ENCODE data around the gene SLC22A23. TPM values are rescaled to one million over a fixed set of nuclear protein-coding genes. Genes with fewer than 3 reads are reported as not detected.
A peak's percentile ranks its signal among the peaks of the same experiment; 100 is the strongest.
"Not testable (repeated sequence)": the region's sequence is repeated elsewhere in the genome, so short reads cannot be mapped to it uniquely, and the experiment has no call there.

SLC22A23 gene
- total and polyA plus RNA-seq, 2 experiments from 2014 or later = 6.1 to 38.3 TPM

DNA sequence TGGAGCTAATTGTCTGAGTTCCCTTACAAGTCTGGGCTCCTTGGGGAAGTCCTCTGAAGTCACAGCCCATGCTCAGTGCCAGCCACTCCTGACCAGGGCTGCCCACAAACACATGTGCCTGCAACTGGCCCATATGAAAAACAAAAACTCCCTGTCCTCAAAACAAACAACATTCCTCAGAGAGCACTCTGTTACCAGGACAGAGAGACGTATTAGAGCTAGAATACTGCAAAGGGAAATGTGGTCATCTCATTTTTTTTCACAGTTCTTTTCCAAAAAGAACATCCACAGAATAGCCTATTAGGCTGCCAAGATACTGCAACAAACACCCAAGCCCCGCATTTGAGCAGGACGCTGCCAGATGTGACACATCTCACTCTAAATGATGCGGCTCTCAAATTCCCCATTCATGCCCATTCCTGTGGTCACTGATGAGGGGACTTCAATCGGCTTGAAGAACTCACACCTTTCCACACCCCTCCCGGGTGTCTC is 71.1 kb downstream of the SLC22A23 start (continued):
- TF ChIP-seq, protein P1, sequence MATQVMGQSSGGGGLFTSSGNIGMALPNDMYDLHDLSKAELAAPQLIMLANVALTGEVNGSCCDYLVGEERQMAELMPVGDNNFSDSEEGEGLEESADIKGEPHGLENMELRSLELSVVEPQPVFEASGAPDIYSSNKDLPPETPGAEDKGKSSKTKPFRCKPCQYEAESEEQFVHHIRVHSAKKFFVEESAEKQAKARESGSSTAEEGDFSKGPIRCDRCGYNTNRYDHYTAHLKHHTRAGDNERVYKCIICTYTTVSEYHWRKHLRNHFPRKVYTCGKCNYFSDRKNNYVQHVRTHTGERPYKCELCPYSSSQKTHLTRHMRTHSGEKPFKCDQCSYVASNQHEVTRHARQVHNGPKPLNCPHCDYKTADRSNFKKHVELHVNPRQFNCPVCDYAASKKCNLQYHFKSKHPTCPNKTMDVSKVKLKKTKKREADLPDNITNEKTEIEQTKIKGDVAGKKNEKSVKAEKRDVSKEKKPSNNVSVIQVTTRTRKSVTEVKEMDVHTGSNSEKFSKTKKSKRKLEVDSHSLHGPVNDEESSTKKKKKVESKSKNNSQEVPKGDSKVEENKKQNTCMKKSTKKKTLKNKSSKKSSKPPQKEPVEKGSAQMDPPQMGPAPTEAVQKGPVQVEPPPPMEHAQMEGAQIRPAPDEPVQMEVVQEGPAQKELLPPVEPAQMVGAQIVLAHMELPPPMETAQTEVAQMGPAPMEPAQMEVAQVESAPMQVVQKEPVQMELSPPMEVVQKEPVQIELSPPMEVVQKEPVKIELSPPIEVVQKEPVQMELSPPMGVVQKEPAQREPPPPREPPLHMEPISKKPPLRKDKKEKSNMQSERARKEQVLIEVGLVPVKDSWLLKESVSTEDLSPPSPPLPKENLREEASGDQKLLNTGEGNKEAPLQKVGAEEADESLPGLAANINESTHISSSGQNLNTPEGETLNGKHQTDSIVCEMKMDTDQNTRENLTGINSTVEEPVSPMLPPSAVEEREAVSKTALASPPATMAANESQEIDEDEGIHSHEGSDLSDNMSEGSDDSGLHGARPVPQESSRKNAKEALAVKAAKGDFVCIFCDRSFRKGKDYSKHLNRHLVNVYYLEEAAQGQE (IDR thresholded peaks at IDR 0.05; ENCODE audit: unreplicated experiment) = no peak
- TF ChIP-seq POLR2AphosphoS5 (IDR thresholded peaks at IDR 0.05; ENCODE audit: low read depth) (no peak), EZH2 (IDR thresholded peaks at IDR 0.05; ENCODE audit: low read depth, unreplicated experiment) (no peak), CTCF (conservative IDR thresholded peaks at IDR 0.05; ENCODE audit: low read depth in 2 of 2) (no peak), EZH2phosphoT487 (IDR thresholded peaks at IDR 0.05; ENCODE audit: unreplicated experiment) (no peak), NANOG (IDR thresholded peaks at IDR 0.05; ENCODE audit: borderline replicate concordance) (no peak), JUNB (IDR thresholded peaks at IDR 0.05; ENCODE audit: unreplicated experiment) (no peak), ZNF331 (CRISPR knock-in tag; IDR thresholded peaks at IDR 0.05; ENCODE audit: low read depth) (no peak), STAT1 (IDR thresholded peaks at IDR 0.05; ENCODE audit: unreplicated experiment) (no peak), ZNF114 (CRISPR knock-in tag; IDR thresholded peaks at IDR 0.05) (no peak), CREB1 (CRISPR knock-in tag; IDR thresholded peaks at IDR 0.05; ENCODE audit: low read depth) (no peak)
- TF ChIP-seq, protein P2, sequence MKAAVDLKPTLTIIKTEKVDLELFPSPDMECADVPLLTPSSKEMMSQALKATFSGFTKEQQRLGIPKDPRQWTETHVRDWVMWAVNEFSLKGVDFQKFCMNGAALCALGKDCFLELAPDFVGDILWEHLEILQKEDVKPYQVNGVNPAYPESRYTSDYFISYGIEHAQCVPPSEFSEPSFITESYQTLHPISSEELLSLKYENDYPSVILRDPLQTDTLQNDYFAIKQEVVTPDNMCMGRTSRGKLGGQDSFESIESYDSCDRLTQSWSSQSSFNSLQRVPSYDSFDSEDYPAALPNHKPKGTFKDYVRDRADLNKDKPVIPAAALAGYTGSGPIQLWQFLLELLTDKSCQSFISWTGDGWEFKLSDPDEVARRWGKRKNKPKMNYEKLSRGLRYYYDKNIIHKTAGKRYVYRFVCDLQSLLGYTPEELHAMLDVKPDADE (IDR thresholded peaks at IDR 0.05) = no peak

DNA sequence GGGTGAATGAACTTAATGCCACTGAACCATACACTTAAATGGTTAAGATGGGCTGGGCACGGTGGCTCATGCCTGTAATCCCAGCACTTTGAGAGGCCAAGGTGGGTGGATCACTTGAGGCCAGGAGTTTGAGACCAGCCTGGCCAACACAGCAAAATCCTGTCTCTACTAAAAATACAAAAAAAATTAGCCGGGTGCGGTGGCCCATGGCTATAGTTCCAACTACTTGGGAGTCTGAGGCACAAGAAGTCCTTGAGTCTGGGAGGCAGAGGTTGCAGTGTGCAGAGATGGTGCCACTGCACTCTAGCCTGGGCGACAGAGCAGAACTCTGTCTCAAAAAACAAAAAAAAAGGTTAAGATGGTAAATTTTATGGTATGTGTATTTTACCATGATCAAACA is 71.7 kb downstream of the SLC22A23 start:
- H2AFZ ChIP-seq = not testable (repeated sequence)
- H3K4me1 ChIP-seq (ENCODE audit: insufficient read depth) = peaks cover 12% of the 10 kb centered on the region; the same call in 1 of the 2 replicates
- H3K27ac Mint-ChIP-seq = peak overlapping the region; percentile 15; the same call in 1 of the 2 replicates

More for the DNA sequence above, 71.7 kb downstream of the SLC22A23 start:
- not testable (repeated sequence) for H3K9me3 Mint-ChIP-seq; ATAC-seq; H3K27ac ChIP-seq (ENCODE audit: low read depth); H3K36me3 ChIP-seq (ENCODE audit: insufficient read depth); H3K9me2 ChIP-seq (ENCODE audit: insufficient read depth); H3K4me3 ChIP-seq; H3K27me3 ChIP-seq (ENCODE audit: insufficient read depth); H3F3A ChIP-seq (replicated peaks; ENCODE audit: low read depth); DNase-seq (ENCODE audit: low spot score); H3K27me3 Mint-ChIP-seq (ENCODE audit: insufficient read depth, low read depth, poor library complexity); H3K4me2 ChIP-seq; H3K4me3 Mint-ChIP-seq
- Histone ChIP-seq H4K20me1 (replicated peaks; ENCODE audit: insufficient read depth) (peaks cover 14% of the 10 kb centered on the region), H3K79me2 (replicated peaks; ENCODE audit: insufficient read depth) (peaks cover 72% of the 10 kb centered on the region)
- Mint-ChIP-seq H3K4me1 (peaks cover 50% of the 10 kb centered on the region), H3K36me3 (ENCODE audit: low read depth) (peaks cover 21% of the 10 kb centered on the region)
